NCI-H2171 treated with DMSO at 0.1 percent for 48 hours (cell line): ENCODE data around the gene ZNF524.
A peak's percentile ranks its signal among the peaks of the same experiment; 100 is the strongest.
"Not testable (repeated sequence)": the region's sequence is repeated elsewhere in the genome, so short reads cannot be mapped to it uniquely, and the experiment has no call there.

Source experiments
- DNase-seq: peaks from one replicate; lab custom pipeline; 2025; lab: John Stamatoyannopoulos, UW

The ZNF524 gene

GRCh38 chr19:55599842-55600661, at the start of gene ZNF524:
Gene ZNF524 (plus strand): TSS chr19:55600288. CDS start chr19:55602113, 1,825 bp downstream.
- DNase-seq = peak; percentile 97

DNA sequence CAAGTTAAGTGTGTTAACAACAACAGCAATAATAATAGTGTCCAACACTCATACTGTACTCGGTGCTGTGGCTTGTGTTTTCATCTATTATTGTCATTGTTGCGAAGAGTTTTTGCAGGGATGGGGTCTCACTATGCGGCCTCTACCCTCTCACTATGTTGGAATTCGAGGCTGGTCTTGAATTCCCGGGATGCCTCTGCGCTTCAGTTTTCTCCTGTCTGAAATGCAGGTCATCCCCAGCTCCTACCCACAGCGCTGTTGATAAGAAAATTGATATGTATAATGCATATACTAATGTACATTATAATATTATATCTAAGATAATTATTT, 49.8 kb upstream of the ZNF524 start:
- no peak for DNase-seq

DNA sequence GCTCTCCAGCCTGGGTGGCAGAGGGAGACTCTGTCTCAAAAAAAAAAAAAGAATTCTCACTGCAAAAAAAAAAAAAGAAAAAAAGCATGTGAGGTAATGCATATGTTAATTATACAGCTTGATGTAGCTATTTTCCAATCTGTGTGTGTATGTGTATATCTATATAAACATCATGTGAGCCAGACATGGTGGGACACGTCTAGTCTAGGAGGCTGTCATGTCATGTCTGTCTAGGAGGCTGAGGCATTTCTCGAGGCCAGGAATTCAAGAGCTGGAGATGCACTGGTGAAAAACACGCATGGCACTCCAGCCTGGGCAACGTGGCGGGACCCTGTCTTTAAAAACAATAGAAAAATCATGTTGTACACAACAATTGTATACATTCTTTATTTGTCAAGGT, 47.9 kb upstream of the ZNF524 start:
- DNase-seq = peak; percentile 43

DNA sequence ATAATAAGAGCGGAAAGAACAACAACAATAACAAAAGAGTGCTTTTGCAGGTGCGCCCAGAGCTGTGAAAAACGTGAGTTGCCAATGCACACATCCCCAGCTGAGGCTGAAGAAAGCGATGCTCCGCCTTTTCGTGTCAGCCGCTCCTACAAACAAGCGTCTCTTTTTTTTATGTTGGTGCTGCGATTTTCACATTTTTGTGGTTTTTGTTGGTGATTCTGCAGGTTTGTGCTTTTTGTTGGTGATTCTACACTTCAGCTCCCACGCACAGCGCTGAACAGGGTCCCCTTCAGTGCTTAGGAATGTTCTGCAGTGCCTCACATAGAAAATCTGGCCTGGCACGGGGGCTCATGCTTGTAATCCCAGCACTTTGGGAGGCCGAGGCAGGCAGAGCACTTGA, 47.5 kb upstream of the ZNF524 start:
- no peak for DNase-seq

DNA sequence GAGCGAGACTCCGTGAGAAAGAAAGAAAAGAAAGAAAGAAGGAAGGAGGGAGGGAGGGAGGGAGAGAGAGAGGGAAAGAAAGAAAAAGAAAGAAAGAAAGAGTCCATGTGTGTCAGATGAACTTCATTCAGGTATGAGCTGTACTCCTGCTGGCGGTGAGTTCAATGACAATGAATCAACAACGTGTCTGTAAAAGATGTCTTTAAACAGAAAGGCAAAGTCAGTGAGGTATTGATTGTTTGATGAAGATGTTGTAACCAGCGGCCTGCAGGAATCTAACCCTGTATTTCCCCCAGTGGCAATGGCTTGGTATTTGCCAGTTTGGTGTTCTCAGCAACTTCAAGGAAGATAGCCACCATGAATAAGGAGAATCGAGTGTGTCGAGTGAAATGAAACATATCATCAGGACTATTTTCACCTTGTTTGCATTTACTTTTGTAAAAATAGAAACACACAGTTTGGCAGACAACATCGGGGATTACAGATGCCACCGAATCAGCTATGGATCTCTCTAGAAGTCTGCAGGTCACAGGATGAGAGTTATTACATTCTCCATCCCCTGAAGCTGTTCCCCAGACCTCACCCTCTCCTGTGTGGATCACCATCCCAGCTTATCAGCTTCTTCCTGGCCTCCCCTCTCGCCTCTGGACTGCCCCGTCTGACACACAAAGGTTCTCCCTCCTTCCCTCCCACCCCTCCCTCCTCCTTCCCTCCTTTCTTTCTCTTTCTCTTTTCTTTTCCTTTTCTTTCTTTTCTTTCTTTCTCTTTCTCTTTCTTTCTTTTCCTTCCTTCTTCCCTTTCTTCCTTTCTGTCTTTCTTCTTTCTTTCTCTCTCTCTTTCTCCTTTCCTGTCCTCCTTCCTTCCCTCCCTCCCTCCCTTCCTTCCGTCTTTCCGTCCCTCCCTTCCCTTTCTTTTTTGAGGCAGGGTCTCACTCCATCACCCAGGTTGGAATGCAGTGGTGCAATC, 46.6 kb upstream of the ZNF524 start:
- no peak for DNase-seq

GRCh38 chr19:55554302-55554701, 45.8 kb upstream of the ZNF524 start:
- no peak for DNase-seq

DNA sequence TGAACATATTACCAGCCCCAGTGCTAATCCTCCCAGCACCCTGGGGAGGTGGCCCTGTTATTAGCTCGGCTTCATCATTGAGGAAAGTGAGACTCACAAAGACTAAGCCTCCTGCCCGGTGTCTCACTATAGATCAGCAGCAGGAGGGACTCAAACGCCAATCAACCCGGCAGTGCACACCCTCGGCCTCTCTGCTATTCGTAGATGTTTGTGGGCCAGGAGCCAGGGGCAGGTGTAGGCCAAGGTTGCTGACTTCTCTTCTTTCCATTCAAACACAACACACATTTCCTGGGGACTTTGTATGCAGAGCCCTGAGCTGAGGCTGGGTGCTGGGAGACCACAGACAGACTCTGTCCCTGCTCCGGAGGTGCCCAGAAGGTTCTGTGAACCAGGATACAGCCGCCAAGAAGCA, 45.3 kb upstream of the ZNF524 start:
- no peak for DNase-seq

DNA sequence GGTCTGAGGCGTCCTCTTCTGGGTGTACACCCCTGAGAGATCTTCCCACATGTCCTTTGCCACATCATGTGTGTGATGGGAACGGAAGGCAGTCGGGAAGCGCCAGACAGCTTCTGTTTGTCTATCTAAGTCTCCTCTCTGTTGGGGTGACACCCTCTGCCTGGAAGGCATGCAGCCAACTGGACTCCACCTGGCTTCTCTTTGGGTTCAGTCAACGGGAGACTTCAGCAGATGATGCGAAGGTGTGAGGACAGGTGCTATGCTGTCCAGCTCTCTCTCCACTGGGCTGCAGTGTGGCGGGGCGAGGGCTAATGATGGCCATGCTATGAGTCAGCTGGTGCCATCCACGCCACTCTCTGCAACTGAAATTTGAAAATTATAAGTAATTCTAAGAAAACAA, 40.4 kb upstream of the ZNF524 start:
- no peak for DNase-seq

DNA sequence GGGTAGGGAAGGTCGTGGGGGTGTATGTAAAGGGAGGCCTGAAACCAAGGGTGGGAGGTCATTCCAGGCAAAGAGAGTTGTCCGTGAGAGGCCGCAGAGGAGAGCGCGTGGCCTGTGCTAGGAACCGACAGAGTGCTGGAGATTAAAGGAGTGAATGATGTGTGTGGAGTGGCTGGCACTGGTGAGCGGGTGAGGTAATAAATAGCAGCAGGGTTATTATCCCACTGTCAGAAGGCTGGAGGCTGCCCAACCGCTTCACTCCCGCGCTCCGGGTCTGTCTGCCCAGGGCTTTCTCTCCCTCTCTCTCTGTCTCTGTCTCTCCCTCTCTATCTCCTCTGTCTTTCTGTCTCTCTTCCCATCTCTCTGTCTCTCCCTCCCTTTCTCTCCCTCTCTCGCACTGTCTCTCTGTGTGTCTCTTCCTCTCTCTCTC, 36.8 kb upstream of the ZNF524 start:
- DNase-seq = no peak

DNA sequence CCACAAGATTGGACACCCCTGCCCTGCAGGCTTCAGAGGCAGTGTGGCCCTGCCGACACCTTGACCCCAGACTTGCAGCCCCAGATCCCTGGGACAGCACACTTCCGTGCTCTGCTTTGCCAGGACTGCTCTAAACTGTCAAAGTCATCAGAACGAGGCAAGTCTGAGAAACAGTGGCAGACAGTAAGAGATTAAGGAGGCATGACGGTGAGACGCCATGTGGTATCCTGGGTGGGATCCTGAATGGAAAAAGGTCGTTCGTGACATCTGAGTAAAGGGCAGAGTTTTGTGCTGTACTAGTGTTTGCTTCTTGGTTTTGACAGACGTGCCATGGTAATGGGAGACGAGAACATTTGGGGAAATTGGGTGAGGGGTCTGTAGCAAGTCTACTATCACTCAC, 33.3 kb upstream of the ZNF524 start:
- DNase-seq = no peak

DNA sequence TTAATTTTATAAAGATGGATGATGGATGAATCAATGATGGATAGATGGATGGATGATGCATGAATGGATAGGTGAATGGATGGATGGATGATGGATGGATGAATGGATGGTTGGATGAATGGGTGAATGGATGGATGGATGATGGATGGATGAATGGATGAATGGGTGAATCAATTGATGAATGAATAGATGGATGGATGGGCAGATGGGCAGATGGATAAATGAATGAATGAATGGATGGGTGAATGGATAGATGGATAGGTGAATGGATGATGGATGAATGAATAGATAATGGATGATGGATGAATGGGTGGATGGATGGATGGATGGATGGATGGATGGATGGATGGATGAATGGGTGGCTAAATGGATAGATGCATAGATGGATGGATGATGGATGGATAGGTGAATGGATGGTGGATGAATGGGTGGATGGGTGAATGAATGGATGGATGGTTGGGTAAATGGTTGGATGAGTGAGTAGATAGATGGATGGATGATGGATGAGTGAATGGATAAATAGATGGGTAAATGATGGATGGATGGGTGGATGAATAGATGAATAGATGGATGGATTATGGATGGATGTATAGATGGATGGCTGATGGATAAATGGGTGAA, 32.3 kb upstream of the ZNF524 start:
- no peak for DNase-seq

DNA sequence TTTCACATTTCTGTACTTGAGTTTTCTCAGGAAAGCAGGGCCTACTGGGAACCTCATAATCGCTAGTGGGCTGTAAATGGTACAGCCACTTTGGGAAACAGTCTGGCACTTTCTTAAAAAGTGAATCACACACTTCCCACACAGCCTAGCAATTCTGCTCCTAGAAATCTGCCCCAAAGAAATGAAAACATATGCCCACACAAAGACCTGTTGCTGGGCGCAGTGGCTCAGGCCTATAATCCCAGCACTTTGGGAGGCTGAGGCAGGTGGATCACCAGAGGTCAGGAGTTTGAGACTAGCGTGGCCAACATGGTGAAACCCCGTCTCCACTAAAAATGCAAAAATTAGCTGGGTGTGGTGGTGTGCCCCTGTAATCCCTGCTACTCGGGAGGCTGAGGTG, 30.6 kb upstream of the ZNF524 start:
- not testable (repeated sequence) for DNase-seq

GRCh38 chr19:55573929-55574328, 26.2 kb upstream of the ZNF524 start:
- DNase-seq = not testable (repeated sequence)

DNA sequence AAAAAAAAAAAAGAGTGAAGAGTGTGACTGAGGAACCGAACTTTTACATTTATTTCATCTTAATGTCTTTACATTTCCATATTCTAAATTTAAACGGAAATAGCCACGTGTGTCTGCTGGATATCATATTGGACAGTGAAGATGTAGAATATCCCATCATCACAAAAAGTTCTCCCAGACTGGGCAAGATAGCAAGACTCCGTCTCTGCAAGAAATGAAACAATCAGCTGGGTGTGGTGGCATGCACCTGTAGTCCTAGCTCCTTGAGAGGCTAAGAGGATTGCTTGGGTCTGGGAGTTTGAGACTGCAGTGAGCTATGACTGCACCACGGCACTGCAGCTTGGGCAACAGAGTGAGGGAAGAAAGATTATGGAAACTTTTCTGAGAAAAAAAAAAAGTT, 23.3 kb upstream of the ZNF524 start:
- no peak for DNase-seq

DNA sequence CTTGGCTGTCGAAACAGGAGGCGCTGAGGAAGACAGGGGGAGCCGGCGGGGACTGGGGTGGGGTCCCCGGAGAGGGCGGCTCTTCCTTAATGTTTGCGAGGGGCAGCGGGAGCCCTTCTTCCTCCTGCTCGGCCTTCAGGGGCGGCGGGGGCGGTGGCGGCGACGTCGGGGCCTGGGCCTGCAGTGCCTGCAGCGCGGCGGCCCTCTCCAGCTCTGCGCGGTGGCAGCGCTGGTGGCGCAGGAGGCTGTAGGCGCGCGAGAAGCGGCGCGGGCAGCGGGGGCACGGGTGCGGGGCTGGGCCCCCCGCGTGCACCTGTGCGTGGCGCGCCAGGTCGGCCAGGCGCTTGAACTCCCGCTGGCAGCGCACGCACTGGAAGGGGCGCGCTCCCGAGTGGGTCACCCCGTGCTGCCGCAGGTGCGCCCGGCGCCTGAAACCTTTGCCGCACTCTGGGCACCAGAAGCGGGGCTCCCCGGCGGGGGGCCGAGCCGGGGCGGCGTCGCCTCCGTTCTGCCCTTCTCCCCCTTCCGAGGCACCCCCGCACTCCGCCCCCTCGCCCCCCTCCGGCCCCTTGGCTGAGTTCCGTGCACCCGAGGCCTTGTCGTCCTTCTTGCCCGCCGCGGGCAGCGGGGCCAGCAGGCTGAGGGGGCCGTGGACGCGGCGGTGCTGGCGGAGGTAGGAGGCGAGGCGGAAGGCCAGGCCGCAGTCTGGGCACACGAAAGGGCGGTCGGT, 21.9 kb upstream of the ZNF524 start:
- DNase-seq = no peak

DNA sequence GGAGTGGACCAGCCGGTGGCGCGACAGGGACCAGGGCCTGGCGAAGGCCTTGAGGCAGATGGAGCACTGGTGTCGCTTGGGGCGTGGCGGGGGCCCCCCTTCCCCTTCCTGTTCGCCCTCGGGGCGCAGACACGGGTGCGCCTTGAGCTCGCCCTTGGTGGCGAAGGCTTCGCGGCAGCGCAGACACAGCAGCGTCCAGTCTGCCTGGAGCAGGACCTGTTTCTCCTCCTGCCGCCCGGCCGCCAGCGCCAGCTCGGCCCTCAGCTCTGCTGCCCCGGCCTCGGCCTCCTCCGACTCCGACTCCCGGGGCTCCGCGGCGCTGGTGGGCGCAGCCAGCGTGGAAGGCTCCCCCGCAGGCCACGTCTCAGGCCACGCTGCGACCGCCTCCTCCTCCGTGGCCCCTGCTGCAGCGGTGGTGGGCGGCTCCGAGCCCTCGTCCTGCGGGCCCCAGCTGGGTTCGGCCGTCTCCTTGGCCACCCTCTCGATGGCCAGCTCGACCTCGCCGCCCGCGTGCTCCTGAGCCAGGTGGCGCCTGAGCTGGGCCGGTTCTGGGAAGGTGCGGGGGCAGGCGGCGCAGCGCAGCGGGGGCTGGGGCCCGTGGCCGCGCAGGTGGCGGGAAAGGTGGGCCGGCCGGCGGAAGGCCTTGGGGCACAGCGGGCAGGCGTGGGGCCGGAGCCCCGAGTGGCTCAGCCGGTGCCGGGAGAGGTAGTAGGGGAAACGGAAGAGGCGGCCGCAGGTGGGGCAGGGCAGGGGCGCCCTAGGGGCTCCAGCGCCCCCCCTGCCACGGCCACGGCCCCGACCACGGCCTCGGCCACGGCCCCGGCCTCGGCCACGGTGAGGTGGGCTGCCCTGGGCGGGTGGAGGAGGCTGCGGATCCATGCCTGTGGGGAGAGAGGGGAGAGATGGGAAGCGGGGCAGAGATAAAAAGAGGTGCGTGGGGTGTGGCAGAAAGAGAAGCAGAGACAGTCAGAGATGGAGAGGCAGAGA, 21.0 kb upstream of the ZNF524 start:
- no peak for DNase-seq

GRCh38 chr19:55579766-55580621, 20.1 kb upstream of the ZNF524 start:
- DNase-seq = peak; percentile 22

DNA sequence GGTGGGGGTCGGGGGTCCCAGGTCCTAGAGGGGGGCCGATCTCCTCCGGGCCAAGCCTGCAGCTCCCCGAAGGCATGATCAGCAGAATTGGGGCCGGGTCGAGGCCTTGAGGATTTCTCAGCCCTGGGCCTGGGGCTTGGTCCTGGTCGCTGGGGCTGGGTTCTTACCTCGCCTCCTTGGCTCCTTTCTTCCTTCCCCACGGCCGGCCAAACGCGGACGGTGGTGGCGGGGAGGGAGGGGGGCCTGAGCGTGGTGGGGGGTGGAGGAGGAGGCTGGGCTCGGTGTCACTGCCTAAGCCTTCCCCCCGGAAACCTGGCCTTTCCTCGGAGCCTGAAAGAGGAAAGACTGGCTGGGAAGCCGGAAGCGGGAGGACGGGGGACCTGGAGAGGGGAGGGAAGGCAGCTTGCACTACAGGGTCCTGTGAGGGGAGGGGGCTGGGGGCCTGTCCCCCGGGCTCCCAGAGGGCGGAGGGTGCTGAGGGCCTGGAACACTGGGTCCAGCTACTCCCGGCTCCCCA, 19.4 kb upstream of the ZNF524 start, which contains the start of gene ZNF579:
ZNF579 (minus strand) TSS at position 221 of the 517 bp plus-strand sequence. CDS start 1,209 bp downstream, outside the sequence.
- DNase-seq = peak; percentile 85

DNA sequence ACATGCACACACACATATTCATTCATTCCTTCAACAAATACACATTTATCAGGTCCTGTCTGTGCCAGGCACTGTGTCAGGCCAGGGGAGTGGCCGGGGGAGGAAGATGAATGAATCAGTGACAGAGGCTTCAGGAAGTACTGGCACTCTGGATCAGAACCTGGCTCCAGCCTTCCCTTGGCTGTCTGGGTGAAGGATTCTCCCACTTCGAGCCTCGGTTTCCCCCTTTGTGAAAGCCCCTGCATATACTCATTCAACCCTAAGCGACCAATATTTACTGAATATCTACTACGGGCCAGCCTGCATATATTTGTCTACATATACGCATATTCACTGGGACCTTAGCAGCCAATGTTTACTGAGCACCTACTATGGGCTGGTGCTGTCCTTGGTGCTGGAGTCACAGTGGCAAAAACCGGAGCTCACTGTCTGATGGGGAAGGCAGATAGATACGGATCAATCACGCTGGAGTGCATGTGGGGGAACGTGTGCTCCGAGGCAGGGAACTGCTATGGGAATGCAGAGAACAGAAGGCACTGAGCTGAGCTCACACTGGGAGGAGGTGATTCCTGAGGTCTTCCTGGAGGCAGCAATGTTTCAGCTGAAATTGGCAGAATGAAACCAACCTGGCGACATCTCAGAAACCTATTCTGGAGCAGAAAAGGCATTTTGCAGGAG, 18.8 kb upstream of the ZNF524 start:
- no peak for DNase-seq
